Gastrocnemius medialis (tissue), 4 donors: Measurements from ENCODE around the gene TMEM217. TPM values are rescaled to one million over a fixed set of nuclear protein-coding genes. Genes with fewer than 3 reads are reported as not detected.
"Not testable (repeated sequence)": the region's sequence is repeated elsewhere in the genome, so short reads cannot be mapped to it uniquely, and the experiment has no call there.

Experiments used
- ATAC-seq, 2 donors: fragments of 150-250 bp; one replicate each; pipeline ENCODE4 v1.9.1; 2016
- DNase-seq, 2 donors: peaks; one replicate each; pipeline ENCODE4 v3.0.0-alpha.2; 2019
- H3K27ac ChIP-seq, 4 donors: fragments of 200-600 bp; sonication (generic); 1 replicate in 1 of 4; 2 replicates in 3 of 4; pipeline ENCODE4 v1.5.1; 2016 to 2018; ENCODE audit warnings: mild to moderate bottlenecking in 2 of 4, moderate library complexity in 1 of 4
- H3K27me3 ChIP-seq, 3 donors: fragments of 200-600 bp; sonication (generic) in 2 of 3; 1 replicate in 1 of 3; 2 replicates in 2 of 3; pipeline versions ENCODE4 v1.5.1 to v1.6.0; 2016 to 2019; ENCODE audit warnings: mild to moderate bottlenecking in 1 of 3, moderate library complexity in 1 of 3
- H3K36me3 ChIP-seq, 2 donors: fragments of 200-600 bp; sonication (generic) in 1 of 2; one replicate each; pipeline ENCODE4 v1.5.1; 2017 to 2018
- H3K4me1 ChIP-seq, 2 donors: fragments of 200-600 bp; sonication (generic) in 1 of 2; one replicate each; pipeline ENCODE4 v1.5.1; 2016 to 2017; ENCODE audit warnings: mild to moderate bottlenecking in 2 of 2
- H3K4me3 ChIP-seq, 4 donors: fragments of 200-600 bp; sonication (generic) in 3 of 4; 1 replicate in 1 of 4; 2 replicates in 3 of 4; pipeline ENCODE4 v1.5.1; 2016 to 2019; ENCODE audit warnings: mild to moderate bottlenecking in 2 of 4
- H3K9me3 ChIP-seq, 3 donors: fragments of 200-600 bp; sonication (generic) in 2 of 3; 1 replicate in 1 of 3; 2 replicates in 2 of 3; pipeline ENCODE4 v1.5.1; 2016 to 2019
- CTCF ChIP-seq, 5 experiments: fragments of 450-650 bp in 3 of 5; fragments of 200-600 bp in 2 of 5; sonication (generic) in 2 of 5; IDR thresholded peaks in 4 of 5; conservative IDR thresholded peaks in 1 of 5; 1 replicate in 4 of 5; 2 replicates in 1 of 5; pipeline ENCODE4 v1.5.1; 2016 to 2019; ENCODE audit warnings: antibody characterized with exemption in 5 of 5, mild to moderate bottlenecking in 3 of 5, moderate library complexity in 3 of 5
- POLR2A ChIP-seq, 2 donors: fragments of 450-650 bp; IDR thresholded peaks; one replicate each; pipeline ENCODE4 v1.6.1; 2017; ENCODE audit warnings: antibody characterized with exemption in 2 of 2, mild to moderate bottlenecking in 2 of 2, moderate library complexity in 2 of 2
- in situ Hi-C, 4 donors: fragments of 200-750 bp; cut with MboI; loops; one replicate each; pipeline versions ENCODE4 v1.15.0 to v1.8.0; 2017; ENCODE audit warnings: low sequenced_read_pairs in 4 of 4
- intact Hi-C: fragments of 100-400 bp; cut with DNase I; formaldehyde crosslinking; loops from one replicate; pipeline ENCODE4 v1.15.1; 2023; ENCODE audit warnings: low total_unique reads
- total RNA-seq, 4 donors: library from RNA; depleted of rRNA; stranded (reverse); fragments of >200 nt; gene quantifications; one replicate each; pipeline versions ENCODE4 v1.1.0 to v1.2.3, GENCODE V29; 2016

The TMEM217 gene
- total RNA-seq, 4 donors from 2014 or later, result 0.22 TPM; not detected in 3

DNA sequence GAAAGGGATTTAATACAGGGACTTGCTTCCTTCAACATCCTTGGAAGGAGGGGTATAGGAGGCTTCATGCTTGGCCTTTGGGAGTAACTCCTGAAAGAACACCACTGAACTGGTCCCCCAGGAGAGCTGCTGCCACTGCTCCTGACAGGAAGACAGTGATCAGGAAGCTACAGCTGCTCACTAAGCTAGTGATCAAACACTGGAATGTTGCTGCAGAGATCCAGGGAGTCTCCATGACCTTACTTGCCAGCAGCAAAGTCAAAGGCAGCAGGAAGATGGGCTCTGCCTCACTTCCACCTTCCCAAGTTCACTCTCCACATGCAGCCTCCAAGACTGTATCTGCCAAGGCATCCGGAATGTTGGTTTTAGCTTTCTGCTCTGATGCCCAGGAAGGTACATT lies 56.2 kb downstream of the TMEM217 start:
- in situ Hi-C loops, result loop anchor here in 2 of 4 donors (10.0 to 25.0 kb wide), 2 partner anchors 177 to 314 kb away; partner anchors contain the start of gene C6orf89 (in 2 of the 2)
- no peaks in the 10 kb centered on the region for H3K9me3 ChIP-seq
- intact Hi-C loops, result no loop called here
- no peaks in the 10 kb centered on the region for H3K27me3 ChIP-seq
- no peaks in the 10 kb centered on the region for H3K36me3 ChIP-seq
- no peak for ATAC-seq
- DNase-seq, result no peak
- H3K27ac ChIP-seq, result no peak overlapping the region
- no peak overlapping the region for H3K4me3 ChIP-seq
- no peaks in the 10 kb centered on the region for H3K4me1 ChIP-seq
- TF ChIP-seq CTCF (IDR thresholded peaks at IDR 0.05 in 4 of 5, conservative IDR thresholded peaks at IDR 0.05 in 1 of 5) (no peak), POLR2A (IDR thresholded peaks at IDR 0.05) (no peak)

DNA sequence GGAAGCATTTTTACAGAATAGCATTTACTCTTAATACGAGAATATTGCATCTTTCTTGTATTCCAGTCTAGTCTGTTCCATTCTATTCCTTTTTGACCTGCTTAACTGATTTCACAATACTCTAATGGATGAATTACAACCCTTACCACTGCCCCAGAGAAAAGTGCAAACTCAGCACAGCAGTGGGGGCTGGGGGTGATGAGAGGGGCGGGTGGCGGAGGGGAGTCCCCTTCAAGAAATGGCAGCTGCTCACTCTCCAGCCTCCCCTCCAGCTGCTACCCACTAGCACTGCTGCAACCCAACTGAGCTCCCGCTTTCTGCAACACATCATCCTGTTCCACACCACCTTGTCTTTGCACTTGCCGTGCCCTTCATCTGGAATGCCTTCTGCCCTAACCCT lies 57.9 kb downstream of the TMEM217 start:
- intact Hi-C loops, result no loop called here

DNA sequence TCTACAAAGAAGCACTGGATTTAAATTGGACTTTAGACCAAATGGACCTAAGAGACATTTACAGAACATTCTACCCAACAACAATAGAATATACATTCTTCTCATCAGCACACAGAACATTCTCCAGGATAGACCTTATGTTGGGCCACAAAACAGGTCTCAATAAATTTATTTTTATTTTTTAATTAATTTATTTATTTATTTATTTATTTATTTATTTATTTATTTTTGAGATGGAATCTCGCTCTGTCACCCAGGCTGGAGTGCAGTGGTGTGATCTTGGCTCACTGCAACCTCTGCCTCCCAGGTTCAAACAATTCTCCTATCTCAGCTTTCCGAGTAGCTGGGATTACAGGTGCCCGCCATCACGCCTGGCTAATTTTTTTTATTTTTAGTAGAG lies 61.5 kb downstream of the TMEM217 start:
- in situ Hi-C loops, DNase-seq, H3K27me3 ChIP-seq, H3K36me3 ChIP-seq, H3K9me3 ChIP-seq, ATAC-seq, intact Hi-C loops, H3K27ac ChIP-seq, H3K4me1 ChIP-seq, H3K4me3 ChIP-seq: not testable (repeated sequence)

More for the DNA sequence above, 57.9 kb downstream of the TMEM217 start:
- H3K4me1 ChIP-seq, result no peaks in the 10 kb centered on the region
- TF ChIP-seq CTCF (IDR thresholded peaks at IDR 0.05 in 4 of 5, conservative IDR thresholded peaks at IDR 0.05 in 1 of 5) (no peak), POLR2A (IDR thresholded peaks at IDR 0.05) (no peak)
- H3K4me3 ChIP-seq, result no peak overlapping the region
- in situ Hi-C loops, result loop anchor here in 2 of 4 donors (10.0 to 25.0 kb wide), 2 partner anchors 175 to 313 kb away; partner anchors contain the start of gene C6orf89 (in 2 of the 2)
- ATAC-seq (no peak), DNase-seq (no peak)
- no peaks in the 10 kb centered on the region for H3K27me3 ChIP-seq
- H3K36me3 ChIP-seq, result no peaks in the 10 kb centered on the region
- H3K9me3 ChIP-seq, result no peaks in the 10 kb centered on the region
- no peak overlapping the region for H3K27ac ChIP-seq

DNA sequence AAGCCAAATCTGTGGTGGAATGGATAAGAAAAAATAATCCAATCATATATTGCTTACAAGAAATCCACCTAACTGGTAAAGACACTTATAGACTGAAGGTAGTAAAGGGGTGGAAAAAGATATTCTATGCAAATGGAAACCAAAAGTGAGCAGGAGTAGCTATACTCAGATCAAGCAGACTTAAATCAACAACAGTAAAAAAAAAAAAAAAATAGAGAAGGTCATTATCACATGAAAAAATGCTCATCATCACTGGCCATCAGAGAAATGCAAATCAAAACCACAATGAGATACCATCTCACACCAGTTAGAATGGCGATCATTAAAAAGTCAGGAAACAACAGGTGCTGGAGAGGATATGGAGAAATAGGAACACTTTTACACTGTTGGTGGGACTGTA lies 63.1 kb downstream of the TMEM217 start:
- H3K27me3 ChIP-seq, intact Hi-C loops, H3K27ac ChIP-seq, in situ Hi-C loops, H3K9me3 ChIP-seq, DNase-seq, H3K36me3 ChIP-seq, H3K4me1 ChIP-seq, ATAC-seq, H3K4me3 ChIP-seq: not testable (repeated sequence)

- Histone ChIP-seq H3K27me3 (no peaks in the 10 kb centered on the region), H3K4me3 (no peak overlapping the region), H3K36me3 (no peaks in the 10 kb centered on the region), H3K27ac (no peak overlapping the region), H3K4me1 (no peaks in the 10 kb centered on the region), H3K9me3 (no peaks in the 10 kb centered on the region)
- ATAC-seq (no peak), DNase-seq (no peak)
- TF ChIP-seq POLR2A (IDR thresholded peaks at IDR 0.05) (no peak), CTCF (IDR thresholded peaks at IDR 0.05 in 4 of 5, conservative IDR thresholded peaks at IDR 0.05 in 1 of 5) (no peak)
- intact Hi-C loops, result no loop called here
- in situ Hi-C loops, result no loop called here
Observed at GRCh38 chr6:37192666-37193065, 65.3 kb downstream of the TMEM217 start.

- TF ChIP-seq POLR2A (IDR thresholded peaks at IDR 0.05), result no peak
- no peak for TF ChIP-seq CTCF (IDR thresholded peaks at IDR 0.05 in 4 of 5, conservative IDR thresholded peaks at IDR 0.05 in 1 of 5)
- no peaks in the 10 kb centered on the region for H3K4me1 ChIP-seq
- no peak for ATAC-seq
- intact Hi-C loops (no loop called here), in situ Hi-C loops (no loop called here)
- H3K4me3 ChIP-seq, result no peak overlapping the region
- H3K36me3 ChIP-seq, result no peaks in the 10 kb centered on the region
- no peak for DNase-seq
- no peaks in the 10 kb centered on the region for H3K27me3 ChIP-seq
- H3K27ac ChIP-seq, result no peak overlapping the region
- H3K9me3 ChIP-seq, result no peaks in the 10 kb centered on the region
Observed at GRCh38 chr6:37190159-37190535, 67.8 kb downstream of the TMEM217 start.
